Stromal cell of bone marrow (primary cell): ENCODE measurements around the gene VPS13A.
"Not testable (repeated sequence)": the region's sequence is repeated elsewhere in the genome, so short reads cannot be mapped to it uniquely, and the experiment has no call there.

Experiments used
- DNase-seq: peaks from one replicate; pipeline ENCODE4 v3.0.0-alpha.2; 2012; ENCODE audit warnings: low read depth

Gene VPS13A

DNA sequence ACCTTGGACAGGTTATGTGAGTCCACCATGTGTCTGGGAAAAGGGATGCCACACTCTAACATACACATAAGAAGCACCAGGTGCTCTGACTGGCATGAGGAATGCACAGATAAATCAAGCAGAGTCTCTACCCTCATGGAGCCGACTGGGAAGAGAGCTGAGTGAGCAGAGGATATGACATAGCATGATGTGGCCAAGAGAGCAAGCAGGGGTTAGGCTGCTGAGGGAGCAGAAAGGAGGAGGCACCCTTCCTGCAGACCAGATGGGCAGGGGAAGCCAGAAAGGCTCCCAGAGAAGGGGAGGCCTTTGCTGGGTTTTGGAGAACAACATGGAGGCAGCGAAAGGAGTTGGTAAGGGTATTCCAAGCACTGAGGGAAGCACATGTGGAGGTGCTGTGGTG lies 247.7 kb downstream of the VPS13A start:
- DNase-seq, result no peak

DNA sequence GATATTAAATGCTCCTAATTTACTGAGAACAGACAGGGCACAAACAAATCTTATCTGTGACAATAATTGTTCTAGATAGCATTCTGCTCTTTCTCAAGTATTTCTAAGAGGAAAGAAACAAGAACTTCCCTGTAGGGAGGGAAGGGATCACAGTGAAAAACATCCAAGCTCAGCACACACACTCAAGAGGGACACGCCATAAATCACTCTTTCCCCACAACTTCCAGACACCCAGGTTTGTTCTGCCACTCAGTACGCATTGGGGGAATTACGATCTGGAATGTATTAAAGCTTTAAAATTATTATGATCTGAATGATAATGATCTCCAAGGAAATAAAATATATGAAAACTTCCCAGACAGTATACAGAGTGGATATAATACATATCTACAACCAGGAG lies 249.4 kb downstream of the VPS13A start:
- no peak for DNase-seq

DNA sequence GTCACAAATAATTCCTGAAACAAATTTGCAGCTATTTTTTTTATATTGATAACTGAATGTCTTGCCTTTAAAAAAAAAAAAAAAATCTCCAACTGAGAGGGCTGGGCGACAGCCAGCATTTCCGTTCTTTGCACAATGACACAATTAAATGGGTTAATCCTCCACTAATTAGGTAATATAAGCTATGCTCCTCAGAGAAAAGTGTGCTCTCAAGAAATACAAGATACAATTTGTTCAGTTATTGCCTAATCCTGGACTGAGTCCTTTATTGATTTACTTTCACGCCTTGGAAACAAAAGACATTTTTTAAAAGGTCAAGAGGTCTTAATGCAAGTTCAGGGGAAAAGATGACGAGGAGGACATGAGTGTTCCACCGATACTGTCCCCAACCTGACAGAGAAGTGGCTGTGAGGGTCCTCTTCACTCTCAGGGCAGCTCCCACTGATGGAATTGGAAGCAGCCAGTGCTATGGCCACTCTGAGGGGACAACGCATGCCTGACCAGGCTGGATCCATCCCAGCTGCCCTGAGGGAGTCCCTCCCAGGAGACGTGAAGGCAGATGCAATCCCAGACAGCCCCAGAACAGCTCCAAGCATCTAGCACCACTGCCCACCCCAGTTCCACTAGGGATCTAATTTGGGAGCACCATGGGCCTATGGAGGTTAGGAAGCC lies 250.1 kb downstream of the VPS13A start:
- no peak for DNase-seq

DNA sequence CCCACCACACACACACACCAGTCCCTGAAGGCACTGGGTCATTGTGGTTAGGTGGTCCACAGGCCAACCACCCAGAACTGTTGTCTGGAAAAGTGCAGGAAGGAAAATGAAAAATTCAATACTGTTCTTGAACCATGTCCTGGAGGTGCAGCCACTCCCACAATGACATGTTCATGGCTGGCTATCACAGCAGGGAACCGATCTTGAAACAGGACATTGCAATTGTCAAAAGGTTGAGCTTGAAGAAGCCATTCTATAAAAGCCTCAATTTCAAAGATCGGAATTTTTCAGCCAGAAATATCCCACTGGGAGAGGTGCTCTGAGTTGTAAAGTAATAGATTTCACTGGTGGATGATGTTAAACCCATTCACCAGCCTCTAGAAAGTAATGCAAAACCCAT lies 252.6 kb downstream of the VPS13A start:
- no peak for DNase-seq

DNA sequence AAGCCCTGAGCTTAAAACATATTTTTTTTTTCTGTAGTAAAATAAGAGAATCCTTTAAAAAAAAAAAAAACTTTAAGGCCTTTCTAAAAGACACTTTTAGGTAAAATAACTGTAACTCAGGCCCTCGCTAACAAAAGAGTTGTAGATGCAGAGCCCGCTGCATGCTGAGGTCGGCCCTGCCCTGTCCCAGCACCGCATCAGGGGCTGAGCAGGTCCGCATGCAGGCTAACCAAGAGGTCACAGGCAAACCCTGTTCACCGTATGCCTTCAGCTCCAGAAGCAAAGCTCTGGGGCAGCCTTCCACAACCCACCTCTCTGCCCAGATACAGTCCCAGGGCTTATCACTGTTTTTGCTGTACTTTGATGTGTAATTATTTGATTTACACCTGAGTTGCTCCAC lies 254.7 kb downstream of the VPS13A start:
- DNase-seq, result no peak

DNA sequence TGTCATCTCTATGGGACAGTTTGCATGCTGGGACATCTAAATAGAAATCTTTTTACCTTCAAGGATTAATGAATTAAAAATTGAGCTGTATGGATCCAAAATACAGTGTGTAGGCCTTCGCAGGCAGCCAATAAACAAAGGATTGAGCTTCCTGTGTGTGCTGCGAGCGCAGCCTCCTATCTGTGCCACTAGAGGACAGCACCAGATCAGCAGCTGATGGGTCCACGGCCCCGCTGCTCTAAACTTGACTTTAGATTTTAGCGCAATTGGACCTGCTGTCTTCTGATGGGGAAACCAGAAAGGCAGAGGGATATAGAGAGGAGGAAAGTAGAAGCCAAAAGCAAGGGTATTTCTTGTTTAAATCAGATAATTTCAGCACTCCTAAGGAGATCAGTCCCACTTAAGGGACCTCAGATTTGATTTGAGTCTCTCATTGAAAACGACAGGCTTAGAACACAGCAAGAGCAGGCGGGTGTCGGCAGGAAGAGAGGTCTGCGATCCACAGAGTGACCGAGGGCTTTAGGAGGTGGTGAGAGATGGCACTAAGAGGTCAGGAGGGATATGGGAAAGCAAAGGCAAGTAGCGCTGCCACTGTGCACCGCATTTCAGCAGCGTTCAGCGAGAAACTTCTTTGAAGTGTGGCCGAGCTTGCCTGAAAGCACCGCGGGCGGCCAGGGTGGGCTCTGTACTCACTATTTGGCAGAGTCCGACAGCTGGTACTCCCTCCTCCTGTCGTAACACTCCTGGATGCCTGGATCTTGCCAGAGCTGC lies 256.5 kb downstream of the VPS13A start:
- peak; percentile 48 for DNase-seq

DNA sequence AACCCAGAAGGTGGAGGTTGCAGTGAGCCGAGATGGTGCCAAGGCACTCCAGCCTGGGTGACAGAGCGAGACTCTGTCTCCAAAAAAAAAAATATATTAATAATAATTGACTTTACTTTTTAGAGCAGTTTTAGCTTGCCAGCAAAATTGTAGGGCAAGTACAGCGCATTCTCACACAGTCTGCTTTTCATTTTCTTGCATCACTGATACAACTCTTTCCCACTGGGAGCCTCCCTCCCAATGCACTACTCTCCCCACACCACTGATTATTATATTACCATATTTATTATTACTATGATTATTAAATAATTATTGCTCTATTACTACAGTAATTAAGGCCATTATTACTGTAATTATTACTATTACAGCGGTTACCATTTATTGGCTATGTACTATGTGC lies 257.9 kb downstream of the VPS13A start:
- DNase-seq, result no peak

DNA sequence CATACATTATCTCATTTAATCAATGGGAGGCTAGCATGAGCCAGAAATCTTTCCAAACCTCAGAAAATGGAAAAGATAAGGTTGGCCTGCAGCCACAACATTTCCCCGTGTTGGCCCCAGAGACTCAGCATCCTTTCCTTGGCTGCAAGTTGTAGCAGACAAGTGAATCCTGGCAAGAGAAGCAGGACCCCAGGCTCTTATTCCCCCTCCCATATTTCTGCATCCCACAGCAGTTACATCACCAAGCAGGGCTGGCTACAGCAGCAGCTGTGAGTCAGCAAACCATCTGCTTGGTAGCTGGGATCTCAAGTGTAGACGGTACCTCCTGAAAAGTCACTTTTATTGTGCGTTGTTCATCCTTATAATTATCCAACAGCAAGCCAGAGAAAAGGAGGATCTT lies 258.4 kb downstream of the VPS13A start:
- no peak for DNase-seq

DNA sequence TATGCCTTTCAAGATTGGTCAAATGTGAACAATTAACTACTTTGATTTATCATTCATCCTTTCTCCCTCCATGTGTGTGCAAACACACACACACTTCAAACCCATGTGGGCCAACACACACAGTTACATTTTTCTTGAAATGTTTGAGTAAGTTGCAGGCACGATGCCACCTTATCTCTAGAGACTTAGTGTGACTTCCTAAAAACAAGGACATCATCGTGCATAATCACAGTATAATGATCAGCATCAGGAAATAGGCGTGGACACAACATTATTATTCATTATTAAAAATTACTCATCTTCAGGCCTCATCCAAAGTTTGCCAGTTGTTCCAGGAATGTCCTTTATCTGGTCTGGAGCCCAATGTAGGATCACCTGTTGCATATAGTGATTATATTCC lies 261.3 kb downstream of the VPS13A start:
- DNase-seq, result no peak

DNA sequence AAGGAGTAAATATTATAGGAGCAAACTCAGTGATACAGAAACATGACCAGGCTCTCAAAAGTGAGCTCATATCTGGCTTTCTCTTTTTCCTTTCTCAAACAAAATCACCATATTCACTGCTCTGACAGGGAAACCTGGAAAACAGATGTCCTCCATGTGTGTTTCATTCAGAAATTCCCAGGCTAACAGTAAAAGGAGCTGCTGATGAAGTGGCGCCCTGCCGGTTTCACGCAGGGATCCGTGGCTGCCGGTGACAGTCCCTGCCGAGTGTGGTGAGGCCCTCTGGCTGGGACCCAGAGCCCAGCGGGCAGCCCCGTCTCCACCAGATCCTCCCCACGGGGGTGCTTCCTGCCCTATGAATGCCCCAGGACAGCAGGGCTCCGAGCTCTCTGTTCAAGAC lies 262.7 kb downstream of the VPS13A start:
- no peak for DNase-seq

DNA sequence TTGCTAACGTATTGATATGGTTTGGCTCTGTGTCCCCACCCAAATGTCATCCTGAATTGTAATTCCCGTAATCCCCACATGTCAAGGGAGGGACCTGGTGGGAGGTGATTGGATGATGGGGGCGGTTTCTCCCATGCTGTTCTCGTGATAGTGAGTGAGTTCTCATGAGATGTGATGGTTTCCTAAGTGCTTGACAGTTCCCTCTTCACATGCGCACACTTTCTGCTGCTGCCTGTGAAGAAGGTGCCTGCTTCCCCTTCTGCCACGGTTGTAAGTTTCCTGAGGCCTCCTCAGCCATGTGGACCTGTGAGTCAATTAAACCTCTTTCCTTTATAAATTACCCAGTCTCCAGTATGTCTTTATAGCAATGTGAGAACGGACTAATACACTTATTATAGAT lies 263.8 kb downstream of the VPS13A start:
- DNase-seq, result not testable (repeated sequence)

DNA sequence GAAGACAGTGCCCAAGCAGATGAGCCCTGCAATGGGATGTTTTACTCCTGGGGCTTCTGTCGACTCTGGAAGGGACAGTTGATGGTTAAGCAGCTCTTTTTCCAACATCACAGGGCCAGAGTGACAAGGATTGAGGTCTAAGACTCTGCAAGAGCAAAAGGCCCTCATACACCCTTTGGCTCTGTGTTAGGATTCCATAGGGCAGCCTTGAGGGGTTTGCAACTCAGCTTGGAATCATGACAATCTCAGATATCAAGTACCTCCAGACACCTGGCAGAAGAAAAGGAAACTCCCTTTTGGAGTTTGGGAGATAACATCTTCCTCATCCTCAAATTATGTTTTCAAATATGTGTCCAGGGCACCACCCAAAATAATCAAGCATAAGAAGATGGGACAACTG lies 265.1 kb downstream of the VPS13A start:
- no peak for DNase-seq

DNA sequence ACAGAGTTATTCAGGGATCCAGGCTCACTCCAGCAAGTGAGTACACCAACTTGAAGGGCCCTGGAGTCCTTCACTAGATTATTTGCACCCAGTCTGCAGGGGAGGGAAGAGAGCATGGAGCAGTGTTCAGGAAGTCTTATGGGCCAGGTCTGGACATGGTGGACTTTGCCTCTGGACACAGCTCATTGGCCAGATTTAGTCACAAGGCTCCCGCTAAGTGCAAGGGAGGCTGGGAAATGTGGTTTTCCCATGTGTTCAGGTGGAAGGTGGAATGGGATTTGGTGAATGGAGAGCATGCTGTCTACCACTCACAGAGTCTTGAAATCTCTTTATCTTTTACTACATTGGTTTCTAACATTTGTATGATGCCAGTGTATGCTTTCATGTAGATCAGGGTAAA lies 270.3 kb downstream of the VPS13A start:
- no peak for DNase-seq

DNA sequence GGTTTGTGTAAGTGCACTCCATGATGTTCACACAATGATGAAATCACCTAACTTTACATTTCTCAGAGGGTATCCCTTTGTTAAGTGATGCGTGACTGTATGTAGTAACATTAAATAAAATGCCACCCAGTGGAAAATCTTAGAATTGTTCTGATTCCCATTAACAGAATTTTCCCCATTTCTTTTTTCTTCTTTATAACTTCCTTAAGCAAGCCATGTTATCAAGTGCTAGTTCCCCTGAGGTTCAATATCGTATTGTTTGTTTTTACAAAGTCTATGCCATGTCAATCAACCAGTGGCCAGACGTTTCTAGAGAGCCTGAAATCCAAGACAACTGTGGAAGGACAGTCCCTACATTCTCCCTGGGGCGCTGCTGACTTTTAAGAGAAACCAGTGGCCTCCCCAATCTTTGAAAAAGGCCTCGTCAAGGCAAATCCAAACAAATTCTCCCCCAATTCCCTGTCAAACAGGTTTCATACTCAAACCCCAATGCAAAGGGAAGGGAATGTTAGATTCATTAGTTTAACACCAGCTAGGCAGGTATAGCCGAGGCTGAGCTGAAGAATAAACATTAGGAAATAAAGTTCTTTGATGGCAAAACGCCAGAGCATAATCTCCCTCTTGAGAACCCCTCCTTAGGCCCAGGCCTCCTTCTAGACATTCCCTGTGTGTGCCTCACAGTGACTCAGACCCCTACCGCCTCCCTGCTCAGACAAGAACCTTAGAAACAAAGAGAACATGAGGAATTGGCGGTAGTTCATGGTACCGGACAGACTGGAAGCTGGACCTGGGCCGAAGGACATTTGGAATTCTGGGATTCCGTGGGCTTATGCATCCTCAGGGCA lies 272.1 kb downstream of the VPS13A start:
- no peak for DNase-seq

DNA sequence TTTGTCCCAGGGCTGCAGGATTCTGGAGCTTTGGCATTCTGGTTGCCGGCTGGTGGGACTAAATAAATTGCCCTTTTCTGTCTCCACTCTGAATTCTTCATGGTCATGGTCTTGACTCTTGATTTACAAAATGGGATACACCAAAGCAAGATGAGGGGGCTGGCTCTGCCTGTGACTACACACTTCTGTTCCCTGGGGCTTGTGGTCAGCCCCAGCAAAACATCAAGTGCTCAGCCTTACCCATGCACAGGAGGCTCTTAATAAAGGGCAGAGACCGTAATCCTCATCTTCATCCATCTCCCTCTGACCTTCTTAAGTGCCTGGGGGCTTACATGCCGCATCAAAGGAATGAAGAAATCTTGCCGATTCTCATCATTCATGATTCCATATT lies 272.7 kb downstream of the VPS13A start:
- no peak for DNase-seq

DNA sequence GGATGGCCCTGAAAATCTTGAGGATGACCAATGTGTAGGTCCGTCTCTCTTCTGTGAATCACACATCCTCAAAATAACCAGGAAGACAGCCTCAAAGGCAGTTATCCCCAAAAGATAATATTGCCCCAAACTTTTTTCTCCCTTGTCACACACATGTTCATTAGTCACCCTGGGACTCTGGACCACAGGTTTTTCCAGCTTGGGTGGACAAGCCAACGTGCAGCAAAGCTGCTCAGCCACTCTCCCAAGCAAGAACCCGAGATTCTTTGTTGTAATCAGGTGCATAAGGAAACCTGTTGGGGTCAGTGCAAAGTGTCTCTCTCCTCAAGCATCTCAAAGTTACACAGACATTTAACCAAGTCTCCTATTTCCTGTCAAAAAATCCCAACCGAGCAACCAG lies 274.2 kb downstream of the VPS13A start:
- no peak for DNase-seq

DNA sequence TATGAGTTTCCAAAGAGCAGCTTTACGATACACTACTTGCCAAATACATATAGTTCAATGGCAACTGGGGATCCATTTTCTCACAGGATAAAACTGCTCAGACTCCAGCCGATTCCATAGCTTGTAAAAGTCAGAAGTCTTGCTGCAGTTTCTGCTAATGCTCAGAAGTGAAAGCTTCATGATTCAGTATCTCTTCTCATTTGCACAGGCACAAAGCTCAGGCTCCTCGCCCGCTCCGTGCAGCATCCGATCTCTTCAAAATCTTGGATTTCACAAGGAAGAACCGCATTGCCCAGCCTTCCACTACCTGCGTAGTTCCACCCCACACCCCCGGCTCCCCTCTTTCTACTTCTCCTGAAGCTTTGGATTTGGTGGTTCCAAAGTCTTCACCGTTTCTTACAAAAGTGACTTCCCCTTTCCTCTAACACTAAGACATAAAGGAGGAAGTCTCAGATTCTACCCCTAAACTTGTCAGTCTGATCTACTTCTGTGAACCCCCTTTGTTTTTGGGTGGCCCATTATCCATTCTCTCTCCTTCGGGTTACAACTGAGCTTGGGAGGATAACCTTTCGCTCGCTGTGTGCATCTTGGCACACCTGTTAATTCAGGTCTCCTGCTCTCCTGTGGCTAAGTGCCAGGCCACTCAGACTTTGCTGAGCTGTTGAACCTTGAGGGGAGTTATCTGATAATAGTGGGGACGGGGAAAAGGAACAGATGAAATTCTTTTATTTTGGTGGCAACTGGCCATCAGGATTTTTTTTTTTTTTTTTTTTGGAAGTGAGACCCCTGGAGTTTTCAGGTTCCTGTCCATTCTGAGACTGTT lies 276.7 kb downstream of the VPS13A start:
- no peak for DNase-seq

DNA sequence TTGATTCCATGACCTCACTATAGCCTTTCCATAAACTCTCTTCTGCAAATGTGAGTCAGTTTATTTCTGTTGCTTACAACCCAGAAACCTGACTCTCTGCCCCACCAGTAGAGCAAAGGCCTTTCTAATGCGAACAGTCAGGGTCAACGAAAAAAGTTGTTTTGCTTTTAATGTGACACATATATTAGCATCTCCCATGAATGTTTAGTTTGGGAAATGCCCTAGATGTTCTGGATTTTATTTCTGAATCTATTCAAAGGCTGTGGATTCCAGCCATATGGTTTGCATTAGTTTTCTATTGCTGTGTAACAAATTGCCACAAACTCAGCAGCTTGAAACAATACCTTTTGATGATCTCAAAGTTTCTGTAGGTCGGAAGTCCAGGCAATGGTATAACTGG lies 277.3 kb downstream of the VPS13A start:
- DNase-seq, result peak; percentile 68

DNA sequence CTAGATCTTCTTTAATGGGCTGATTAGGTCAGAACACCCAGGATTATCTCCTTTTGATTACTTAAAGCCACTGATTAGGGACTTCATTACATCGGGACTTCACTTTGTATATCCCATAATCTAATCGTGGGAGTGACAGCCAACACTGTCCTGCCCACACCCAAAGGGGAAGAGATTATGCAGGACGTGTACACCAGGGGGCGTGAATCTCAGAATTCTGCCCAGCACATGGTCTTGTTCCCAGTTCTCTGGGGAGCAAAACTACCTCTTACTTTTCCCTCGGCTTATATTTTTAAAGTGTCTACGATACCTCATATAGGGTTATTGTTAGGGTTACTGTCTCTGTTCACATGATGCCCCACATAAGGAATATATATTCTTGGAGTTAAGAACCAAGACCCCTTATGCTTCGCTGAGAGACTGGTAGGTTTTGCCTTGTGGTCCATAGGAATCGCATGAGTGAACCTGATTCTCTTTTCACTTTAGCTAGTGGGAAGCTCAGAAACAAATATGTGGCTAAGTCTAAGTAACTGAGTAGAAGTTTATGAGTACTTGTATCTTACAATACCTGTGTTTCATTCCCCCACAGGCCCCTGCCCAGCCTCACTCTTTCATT lies 278.1 kb downstream of the VPS13A start:
- no peak for DNase-seq

DNA sequence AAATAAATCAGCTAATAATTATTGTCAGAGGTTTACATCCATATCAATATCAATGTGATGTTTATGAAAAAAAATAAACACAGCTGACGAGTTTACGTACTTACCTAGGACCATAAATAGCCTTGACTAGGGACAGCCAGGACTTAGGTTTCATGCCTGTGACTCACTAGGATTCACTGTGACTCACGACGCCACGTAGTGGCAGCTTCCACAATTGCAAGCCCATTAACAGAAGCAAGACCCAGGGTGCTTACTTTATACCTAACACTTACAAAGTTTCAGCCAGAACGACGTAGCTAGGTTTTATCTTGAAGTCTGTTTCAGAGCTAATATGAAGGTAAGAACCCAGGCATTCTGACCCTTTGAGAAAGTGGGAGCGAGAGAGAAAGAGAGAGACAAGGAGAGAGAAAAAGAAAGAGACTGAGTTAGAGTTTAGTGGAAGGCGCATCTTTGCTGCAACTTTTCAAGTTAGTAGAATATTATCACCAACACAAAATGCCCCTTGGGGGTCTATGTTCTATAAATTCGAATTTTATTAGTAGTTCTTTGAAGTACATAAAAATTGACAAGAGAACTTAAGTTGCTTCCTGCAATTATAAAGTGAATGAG lies 279.6 kb downstream of the VPS13A start:
- peak; percentile 77 for DNase-seq

DNA sequence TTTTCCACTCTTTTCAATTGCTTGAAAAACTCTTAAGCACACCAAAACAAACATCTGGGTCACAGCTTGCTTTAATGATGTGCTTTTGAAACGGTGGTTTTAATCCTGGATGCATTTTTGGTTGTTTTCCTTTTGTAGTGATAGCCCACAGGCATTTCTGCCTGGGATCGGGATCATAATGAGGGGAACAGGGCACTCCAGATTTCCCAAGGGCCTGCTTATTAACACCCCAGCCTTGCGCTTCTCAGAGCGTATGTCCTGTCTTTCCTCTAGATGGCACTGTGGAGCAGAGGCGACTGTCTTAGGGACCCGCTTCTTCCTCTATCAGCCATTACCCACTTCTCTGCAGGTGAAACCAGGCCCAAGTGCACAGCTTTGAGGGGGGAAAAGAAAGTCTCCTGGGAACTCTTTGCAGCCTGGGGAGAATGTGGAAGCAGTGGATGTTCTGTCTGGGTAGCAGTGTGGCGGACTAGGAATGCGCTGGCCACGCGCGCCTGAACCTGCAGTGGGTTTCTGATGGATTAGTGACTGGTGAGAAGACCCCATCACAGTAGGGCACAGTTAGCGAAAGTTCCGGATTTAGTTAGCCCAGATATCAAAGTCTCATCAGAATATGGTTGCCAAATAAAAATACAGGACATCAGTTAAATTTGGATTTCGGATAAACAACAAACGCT lies 280.7 kb downstream of the VPS13A start:
- DNase-seq, result peak; percentile 52
